ENCODE measurements around the gene NYAP1.

DNA sequence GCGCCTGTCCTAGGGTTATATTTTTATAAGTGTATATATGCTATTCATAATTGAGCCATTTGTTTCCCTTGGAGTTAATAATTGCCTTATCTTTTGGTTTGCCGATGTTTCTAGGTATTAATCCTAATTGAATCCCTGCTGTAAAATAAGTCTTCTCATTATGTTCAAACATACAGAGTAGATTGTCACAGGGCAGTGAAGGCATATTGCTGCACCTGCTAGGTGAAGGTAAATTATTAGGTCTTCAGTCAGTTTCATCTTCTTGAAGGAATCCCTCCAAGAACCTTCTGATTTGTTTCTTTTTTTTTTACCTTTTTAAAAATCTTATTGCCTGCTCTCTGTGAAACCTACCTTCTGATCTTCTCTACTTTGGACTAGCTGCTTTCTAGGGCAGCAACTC, 37.3 kb downstream of the NYAP1 start:
- TF ChIP-seq, protein P1, sequence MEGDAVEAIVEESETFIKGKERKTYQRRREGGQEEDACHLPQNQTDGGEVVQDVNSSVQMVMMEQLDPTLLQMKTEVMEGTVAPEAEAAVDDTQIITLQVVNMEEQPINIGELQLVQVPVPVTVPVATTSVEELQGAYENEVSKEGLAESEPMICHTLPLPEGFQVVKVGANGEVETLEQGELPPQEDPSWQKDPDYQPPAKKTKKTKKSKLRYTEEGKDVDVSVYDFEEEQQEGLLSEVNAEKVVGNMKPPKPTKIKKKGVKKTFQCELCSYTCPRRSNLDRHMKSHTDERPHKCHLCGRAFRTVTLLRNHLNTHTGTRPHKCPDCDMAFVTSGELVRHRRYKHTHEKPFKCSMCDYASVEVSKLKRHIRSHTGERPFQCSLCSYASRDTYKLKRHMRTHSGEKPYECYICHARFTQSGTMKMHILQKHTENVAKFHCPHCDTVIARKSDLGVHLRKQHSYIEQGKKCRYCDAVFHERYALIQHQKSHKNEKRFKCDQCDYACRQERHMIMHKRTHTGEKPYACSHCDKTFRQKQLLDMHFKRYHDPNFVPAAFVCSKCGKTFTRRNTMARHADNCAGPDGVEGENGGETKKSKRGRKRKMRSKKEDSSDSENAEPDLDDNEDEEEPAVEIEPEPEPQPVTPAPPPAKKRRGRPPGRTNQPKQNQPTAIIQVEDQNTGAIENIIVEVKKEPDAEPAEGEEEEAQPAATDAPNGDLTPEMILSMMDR (IDR thresholded peaks at IDR 0.05), result no peak
- TF ChIP-seq POLR2A (IDR thresholded peaks at IDR 0.05), result no peak

All from lower leg skin (tissue), 3 donors.